OCI-LY3 (cell line): Measurements from ENCODE around the gene NDUFV3.
"Not testable (repeated sequence)": the region's sequence is repeated elsewhere in the genome, so short reads cannot be mapped to it uniquely, and the experiment has no call there.

ENCODE experiments used
- H2AFZ ChIP-seq: fragments of 200-600, 300-600 bp; shearing (Covaris generic); 2 replicates; pipeline ENCODE4 v1.6.0; 2014; ENCODE audit warnings: antibody characterized with exemption, low read depth, low read length
- H3K27ac ChIP-seq: fragments of 200-600, 300-600 bp; sonication (generic); 2 replicates; pipeline ENCODE4 v1.5.1; 2014; ENCODE audit warnings: mild to moderate bottlenecking, low read length, moderate library complexity, mixed read lengths
- H3K27me3 ChIP-seq: fragments of 200-600, 300-600 bp; sonication (generic); 2 replicates; pipeline ENCODE4 v1.6.1; 2014; ENCODE audit warnings: low read depth, low read length, mixed read lengths
- H3K36me3 ChIP-seq: fragments of 200-600, 300-600 bp; sonication (generic); replicated peaks from 2 replicates; pipeline ENCODE3; 2014; ENCODE audit warnings: low read depth, low read length, mixed read lengths
- H3K4me1 ChIP-seq: fragments of 300-600, 200-600 bp; sonication (generic); 2 replicates; pipeline ENCODE4 v1.6.1; 2014; ENCODE audit warnings: low read length, mixed read lengths
- H3K4me2 ChIP-seq: fragments of 200-600, 300-600 bp; sonication (generic); 2 replicates; pipeline ENCODE4 v1.6.1; 2014; ENCODE audit warnings: low read length, mixed read lengths
- H3K4me3 ChIP-seq: fragments of 300-600, 200-600 bp; sonication (generic); 2 replicates; pipeline ENCODE4 v1.5.1; 2014; ENCODE audit warnings: antibody characterized with exemption, mild to moderate bottlenecking, low read length, moderate library complexity
- H3K79me2 ChIP-seq: fragments of 300-600, 200-600 bp; shearing (Covaris generic); 2 replicates; pipeline ENCODE4 v1.6.1; 2014; ENCODE audit warnings: mild to moderate bottlenecking, low read length, mixed read lengths
- H3K9ac ChIP-seq: fragments of 300-600, 200-600 bp; shearing (Covaris generic); 2 replicates; pipeline ENCODE4 v1.6.0; 2014; ENCODE audit warnings: mild to moderate bottlenecking, low read length, moderate library complexity
- H3K9me3 ChIP-seq: fragments of 200-600, 300-600 bp; shearing (Covaris generic); 2 replicates; pipeline ENCODE4 v1.6.1; 2014; ENCODE audit warnings: low read length, mixed read lengths; ENCODE audit not compliant: insufficient read depth
- H4K20me1 ChIP-seq: fragments of 200-600, 300-600 bp; sonication (generic); 2 replicates; pipeline ENCODE4 v1.6.1; 2016; ENCODE audit warnings: low read length, mixed read lengths; ENCODE audit not compliant: insufficient read depth
- EZH2phosphoT487 ChIP-seq: fragments of 200-600 bp; shearing (Covaris generic); IDR thresholded peaks from 2 replicates; pipeline ENCODE4 v1.6.1; 2018; ENCODE audit warnings: antibody characterized with exemption, mixed run types, low read depth
- TF ChIP-seq, protein P1 (sequence below): fragments of 200-600, 300-600 bp; sonication (generic); IDR thresholded peaks from 2 replicates; pipeline ENCODE4 v1.5.1; 2014; ENCODE audit warnings: antibody characterized with exemption, low read length, low read depth

The NDUFV3 gene

GRCh38 chr21:42924433-42924751 is 31.3 kb downstream of the NDUFV3 start:
- peak overlapping the region; percentile 51 for H3K27ac ChIP-seq
- peak overlapping the region; percentile 70; the same call in 1 of the 2 replicates for H2AFZ ChIP-seq
- no peaks in the 10 kb centered on the region for H3K79me2 ChIP-seq
- peak overlapping the region; percentile 79 for H3K9ac ChIP-seq
- H3K36me3 ChIP-seq: no peaks in the 10 kb centered on the region
- no peaks in the 10 kb centered on the region for H3K9me3 ChIP-seq
- H3K4me1 ChIP-seq: peaks cover 12% of the 10 kb centered on the region
- H3K4me3 ChIP-seq: peak overlapping the region; percentile 74
- TF ChIP-seq, protein P1, sequence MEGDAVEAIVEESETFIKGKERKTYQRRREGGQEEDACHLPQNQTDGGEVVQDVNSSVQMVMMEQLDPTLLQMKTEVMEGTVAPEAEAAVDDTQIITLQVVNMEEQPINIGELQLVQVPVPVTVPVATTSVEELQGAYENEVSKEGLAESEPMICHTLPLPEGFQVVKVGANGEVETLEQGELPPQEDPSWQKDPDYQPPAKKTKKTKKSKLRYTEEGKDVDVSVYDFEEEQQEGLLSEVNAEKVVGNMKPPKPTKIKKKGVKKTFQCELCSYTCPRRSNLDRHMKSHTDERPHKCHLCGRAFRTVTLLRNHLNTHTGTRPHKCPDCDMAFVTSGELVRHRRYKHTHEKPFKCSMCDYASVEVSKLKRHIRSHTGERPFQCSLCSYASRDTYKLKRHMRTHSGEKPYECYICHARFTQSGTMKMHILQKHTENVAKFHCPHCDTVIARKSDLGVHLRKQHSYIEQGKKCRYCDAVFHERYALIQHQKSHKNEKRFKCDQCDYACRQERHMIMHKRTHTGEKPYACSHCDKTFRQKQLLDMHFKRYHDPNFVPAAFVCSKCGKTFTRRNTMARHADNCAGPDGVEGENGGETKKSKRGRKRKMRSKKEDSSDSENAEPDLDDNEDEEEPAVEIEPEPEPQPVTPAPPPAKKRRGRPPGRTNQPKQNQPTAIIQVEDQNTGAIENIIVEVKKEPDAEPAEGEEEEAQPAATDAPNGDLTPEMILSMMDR: no peak
- no peak for TF ChIP-seq EZH2phosphoT487
- H3K4me2 ChIP-seq: peak overlapping the region; percentile 85
- no peaks in the 10 kb centered on the region for H4K20me1 ChIP-seq
- no peaks in the 10 kb centered on the region for H3K27me3 ChIP-seq

- Histone ChIP-seq H3K9ac (peak within 1 kb of the TSS; percentile 79; the same call in 1 of the 2 replicates), H3K4me3 (peak within 1 kb of the TSS; percentile 74), H3K36me3 (no peaks in the 10 kb centered on the region), H3K4me1 (peaks cover 12% of the 10 kb centered on the region), H3K27ac (no peak within 1 kb of the TSS), H3K79me2 (no peaks in the 10 kb centered on the region), H3K27me3 (no peaks in the 10 kb centered on the region), H3K9me3 (no peaks in the 10 kb centered on the region), H2AFZ (0 out of 2 replicates have a peak within 1 kb of the TSS, but pooled peaks have one; percentile 70), H3K4me2 (peak within 1 kb of the TSS; percentile 85), H4K20me1 (no peaks in the 10 kb centered on the region)
- TF ChIP-seq, protein P1: no peak
- no peak for TF ChIP-seq EZH2phosphoT487
Observed at GRCh38 chr21:42925114-42925926, 32.2 kb downstream of the NDUFV3 start, which contains the start of gene ERVH48-1. ERVH48-1 (minus strand) TSS chr21:42925630; CDS start chr21:42919006, 6,624 bp downstream.

DNA sequence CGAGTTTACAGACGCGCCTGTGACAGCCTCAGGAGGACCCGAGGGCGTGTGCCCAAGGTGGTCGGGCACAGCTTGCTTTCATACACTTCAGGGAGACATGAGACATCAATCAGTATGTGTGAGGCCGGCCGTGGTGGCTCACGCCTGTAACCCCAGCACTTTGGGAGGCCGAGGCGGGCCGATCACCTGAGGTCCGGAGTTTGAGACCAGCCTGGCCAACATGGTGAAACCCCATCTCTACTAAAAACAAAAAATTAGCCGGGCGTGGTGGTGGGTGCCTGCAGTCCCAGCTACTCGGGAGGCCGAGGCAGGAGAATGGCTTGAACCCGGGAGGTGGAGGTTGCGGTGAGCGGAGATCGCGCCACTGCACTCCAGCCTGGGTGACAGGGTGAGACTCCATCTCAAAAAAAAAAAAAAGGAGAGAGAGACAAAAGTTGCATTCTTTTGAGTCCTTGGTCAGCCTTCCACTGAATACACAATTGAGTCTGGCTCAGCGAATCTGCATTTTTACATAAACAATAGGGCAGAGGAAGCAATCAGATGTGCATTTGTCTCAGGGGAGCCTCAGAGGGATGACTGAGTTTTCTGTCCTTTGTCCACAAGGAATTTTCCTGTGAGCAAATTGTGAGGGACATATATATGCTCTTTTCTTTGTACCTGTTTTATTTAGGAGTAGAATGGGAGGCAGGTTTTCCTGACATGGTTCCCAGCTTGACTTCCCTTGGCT is 34.5 kb downstream of the NDUFV3 start:
- H3K4me1 ChIP-seq: peaks cover 25% of the 10 kb centered on the region
- H3K79me2 ChIP-seq, H2AFZ ChIP-seq, H3K27me3 ChIP-seq, H3K27ac ChIP-seq, H3K9me3 ChIP-seq, H3K4me2 ChIP-seq, H3K36me3 ChIP-seq, H3K4me3 ChIP-seq, H3K9ac ChIP-seq, H4K20me1 ChIP-seq: not testable (repeated sequence)

DNA sequence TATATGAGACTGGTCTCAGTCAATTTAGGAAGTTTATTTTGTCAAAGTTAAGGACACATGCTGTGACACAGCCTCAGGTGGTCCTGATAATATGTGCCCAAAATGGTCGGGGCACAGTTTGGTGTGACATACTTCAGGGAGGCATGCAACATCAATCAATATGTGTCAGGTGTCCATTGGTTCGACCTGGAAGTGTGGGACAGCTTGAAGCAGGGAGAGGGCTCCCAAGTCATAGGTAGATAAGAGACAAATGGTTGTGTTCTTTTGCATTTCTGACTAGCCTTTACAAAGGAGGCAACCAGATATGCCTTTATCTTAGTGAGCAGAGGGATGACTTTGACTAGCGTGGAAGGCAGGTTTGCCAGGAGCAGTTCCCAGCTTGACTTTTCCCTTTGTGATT is 36.9 kb downstream of the NDUFV3 start:
- Histone ChIP-seq H3K27me3 (no peaks in the 10 kb centered on the region), H4K20me1 (no peaks in the 10 kb centered on the region), H3K79me2 (no peaks in the 10 kb centered on the region), H3K9ac (no peak overlapping the region), H3K36me3 (no peaks in the 10 kb centered on the region), H3K9me3 (no peaks in the 10 kb centered on the region), H3K27ac (no peak overlapping the region), H3K4me2 (no peak overlapping the region), H3K4me3 (no peak overlapping the region), H2AFZ (no peak overlapping the region), H3K4me1 (peaks cover 14% of the 10 kb centered on the region)
- no peak for TF ChIP-seq EZH2phosphoT487
- TF ChIP-seq, protein P1: no peak
